K562 (cell line): ENCODE data around the gene SNX14. TPM values are rescaled to one million over a fixed set of nuclear protein-coding genes. Genes with fewer than 3 reads are reported as not detected.
A peak's percentile ranks its signal among the peaks of the same experiment; 100 is the strongest.

Experiments
- BCOR ChIP-seq: fragments of 450-650 bp; IDR thresholded peaks from 2 replicates; pipeline ENCODE4 v1.6.1; 2016
- CEBPG ChIP-seq, 3 experiments: fragments of 200-800 bp in 1 of 3; sonication (Bioruptor generic) in 1 of 3; sonication (generic) in 1 of 3; formaldehyde crosslinking in 1 of 3; IDR thresholded peaks in 2 of 3; conservative IDR thresholded peaks in 1 of 3; 2 replicates each; pipeline versions ENCODE4 v1.6.1 to v1.8.0; 2016 to 2022; ENCODE audit warnings: missing compliant biosample characterization in 2 of 3, missing genetic modification characterization in 2 of 3, mild to moderate bottlenecking in 1 of 3, missing genetic modification reagents in 1 of 3
- EP300 ChIP-seq: IDR thresholded peaks from 2 replicates; pipeline ENCODE4 v1.6.1; 2012; ENCODE audit warnings: low read length, improper control_type of control experiment
- GABPA ChIP-seq: fragments of 200-800 bp; sonication (Bioruptor generic); conservative IDR thresholded peaks from 2 replicates; pipeline ENCODE4 v1.6.1; 2016; ENCODE audit warnings: low read depth, missing genetic modification characterization, missing compliant biosample characterization
- HNRNPUL1 ChIP-seq: fragments of 200-400 bp; formaldehyde crosslinking; IDR thresholded peaks from 2 replicates; pipeline ENCODE4 v1.6.1; 2017; ENCODE audit warnings: low read length
- IFI16 ChIP-seq: fragments of 250-450 bp; sonication (Bioruptor Pico); IDR thresholded peaks from 2 replicates; pipeline ENCODE4 v2.1.2; 2022; ENCODE audit warnings: mild to moderate bottlenecking, inconsistent platforms
- POLR2AphosphoS2 ChIP-seq: IDR thresholded peaks from 2 replicates; pipeline ENCODE4 v1.6.1; 2012; ENCODE audit warnings: low read length, improper control_type of control experiment
- RBBP5 ChIP-seq: fragments of 200-600 bp; sonication (generic); IDR thresholded peaks from 2 replicates; pipeline ENCODE4 v1.6.1; 2012; ENCODE audit warnings: borderline replicate concordance, mild to moderate bottlenecking, low read length, control low read depth, inconsistent platforms; ENCODE audit not compliant: insufficient read depth, poor library complexity, severe bottlenecking
- RBM22 ChIP-seq: fragments of 200-400 bp; formaldehyde crosslinking; IDR thresholded peaks from 2 replicates; pipeline ENCODE4 v1.6.1; 2018; ENCODE audit warnings: low read length, low read depth; ENCODE audit not compliant: poor library complexity, severe bottlenecking
- SAFB ChIP-seq: fragments of 200-400 bp; formaldehyde crosslinking; IDR thresholded peaks from 2 replicates; pipeline ENCODE4 v1.6.1; 2017; ENCODE audit warnings: low read depth, low read length, borderline replicate concordance
- TAL1 ChIP-seq: fragments of 450-650 bp; IDR thresholded peaks from 2 replicates; pipeline ENCODE4 v1.6.1; 2016; ENCODE audit warnings: mild to moderate bottlenecking
- ZNF165 ChIP-seq: fragments of 250-450 bp; sonication (Bioruptor Pico); IDR thresholded peaks from 2 replicates; pipeline ENCODE4 v1.4.0; 2020; ENCODE audit warnings: borderline replicate concordance
- ZNF184 ChIP-seq: sonication (generic); formaldehyde crosslinking; IDR thresholded peaks from 2 replicates; pipeline ENCODE4 v1.5.0; 2020; ENCODE audit warnings: missing genetic modification reagents
- ZNF282 ChIP-seq: sonication (generic); formaldehyde crosslinking; IDR thresholded peaks from 2 replicates; pipeline ENCODE4 v1.8.1; 2023; ENCODE audit warnings: missing genetic modification reagents
- polyA plus RNA-seq, 8 experiments: library from polyadenylated mRNA; depleted of rRNA in 4 of 8; stranded (reverse) in 5 of 8; unstranded in 3 of 8; fragments of >200 nt; fragmentation: Nextera tagmentation in 2 of 8; fragmentation: Illumina TruSeq in 1 of 8; extraction: Ambion mirVana in 2 of 8; extraction: Trizol in 1 of 8; gene quantifications; 2 replicates each; pipeline versions ENCODE4 v1.2.1 to v1.2.3, GENCODE V29; 2011 to 2014; ENCODE audit warnings: inconsistent platforms in 1 of 8, missing spikeins in 1 of 8
- total RNA-seq, 7 experiments: library from RNA; depleted of rRNA in 6 of 7; stranded (reverse); fragments of >200 nt in 6 of 7; fragmentation: Illumina TruSeq in 2 of 7; extraction: Trizol in 2 of 7; gene quantifications; 2 replicates each; pipeline versions ENCODE4 v1.2.1 to v1.2.3, GENCODE V29; 2011 to 2021; ENCODE audit warnings: low replicate concordance in 1 of 7
- TF ChIP-seq, protein P1 (sequence below): IDR thresholded peaks from 2 replicates; pipeline ENCODE4 v1.6.1; 2011; ENCODE audit not compliant: insufficient read length; ENCODE audit errors: extremely low read depth
- TF ChIP-seq, protein P2 (sequence below): fragments of 450-650 bp; IDR thresholded peaks from 2 replicates; pipeline ENCODE4 v1.6.1; 2017; ENCODE audit warnings: antibody characterized with exemption
- TF ChIP-seq, protein P3 (sequence below), 2 experiments: fragments of 450-650 bp in 1 of 2; IDR thresholded peaks; 2 replicates each; pipeline ENCODE4 v1.6.1; 2011 to 2017; ENCODE audit warnings: low read depth in 2 of 2, antibody characterized with exemption in 1 of 2, borderline replicate concordance in 1 of 2, low read length in 1 of 2, mild to moderate bottlenecking in 1 of 2, mixed read lengths in 1 of 2; ENCODE audit not compliant: control insufficient read depth in 1 of 2
- TF ChIP-seq, protein P4 (sequence below): sonication (generic); formaldehyde crosslinking; IDR thresholded peaks from 2 replicates; pipeline ENCODE4 v1.8.0; 2022; ENCODE audit warnings: missing genetic modification reagents, mild to moderate bottlenecking, borderline replicate concordance

SNX14 gene
- total and polyA plus RNA-seq, 9 of the 15 experiments (the other 6 are each of a cell fraction or from before 2014, with no cell fraction given) = 46.5 to 140 (median 71.2) TPM

DNA sequence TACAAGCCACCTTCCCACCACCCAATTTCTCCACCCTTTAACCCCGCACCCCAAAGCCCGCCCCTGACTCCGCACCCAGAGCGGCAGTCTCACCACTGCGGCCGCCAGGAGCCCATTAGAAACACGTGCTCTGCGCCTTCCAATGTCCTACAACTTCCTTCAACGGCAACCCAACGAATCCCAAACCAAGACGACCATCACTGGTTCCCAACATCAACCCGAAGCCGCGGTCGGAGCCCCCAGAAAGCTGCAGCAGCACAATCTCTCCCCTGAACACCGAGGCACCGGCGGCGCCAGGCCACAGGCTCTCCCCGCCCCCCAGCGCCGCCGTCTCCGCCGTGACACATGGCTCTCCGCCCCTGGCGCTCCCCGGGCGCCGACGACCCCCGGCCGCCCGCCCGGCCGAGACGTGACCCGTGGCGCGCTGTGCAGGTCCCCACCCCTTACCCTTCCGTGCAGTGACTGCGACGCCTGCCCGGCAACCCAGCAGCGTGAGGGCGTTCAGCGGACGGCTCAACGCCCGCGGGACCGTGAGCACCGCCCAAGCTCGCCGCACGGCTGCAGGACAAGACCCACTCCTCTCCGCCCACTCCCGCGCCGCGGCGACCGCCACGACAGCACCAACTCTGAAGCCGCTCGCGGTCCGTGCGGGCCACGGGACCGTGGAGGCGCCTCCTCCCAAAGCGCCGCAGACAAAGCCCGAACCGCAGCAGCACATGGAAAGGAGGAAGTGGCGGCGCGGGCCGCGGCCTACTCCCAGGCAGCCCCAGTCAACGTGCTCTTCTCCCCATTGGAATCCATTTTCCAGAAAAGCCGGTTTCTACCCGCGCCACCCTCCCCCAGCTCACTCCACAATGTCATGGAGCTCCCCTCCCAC is 48.5 kb upstream of the SNX14 start (continued):
- TF ChIP-seq ZNF282 (CRISPR knock-in tag) (peak; percentile 21; the same call in 1 of the 2 replicates), BCOR (no peak), GABPA (tag) (no peak), RBBP5 (no peak), SAFB (peak; percentile 63; the same call in 1 of the 2 replicates), ZNF184 (CRISPR knock-in tag) (no peak), TAL1 (no peak), RBM22 (peak; percentile 92), CEBPG (CRISPR knock-in tag; IDR thresholded peaks at IDR 0.05) (no peak; the same call in 1 of the 2 replicates), CEBPG (tag; conservative IDR thresholded peaks at IDR 0.05 in 1 of 2, IDR thresholded peaks at IDR 0.05 in 1 of 2) (no peak), EP300 (no peak), HNRNPUL1 (no peak), POLR2AphosphoS2 (no peak), IFI16 (CRISPR knock-in tag) (no peak), ZNF165 (CRISPR knock-in tag) (no peak)
- TF ChIP-seq, protein P1, sequence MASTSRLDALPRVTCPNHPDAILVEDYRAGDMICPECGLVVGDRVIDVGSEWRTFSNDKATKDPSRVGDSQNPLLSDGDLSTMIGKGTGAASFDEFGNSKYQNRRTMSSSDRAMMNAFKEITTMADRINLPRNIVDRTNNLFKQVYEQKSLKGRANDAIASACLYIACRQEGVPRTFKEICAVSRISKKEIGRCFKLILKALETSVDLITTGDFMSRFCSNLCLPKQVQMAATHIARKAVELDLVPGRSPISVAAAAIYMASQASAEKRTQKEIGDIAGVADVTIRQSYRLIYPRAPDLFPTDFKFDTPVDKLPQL = no peak
- TF ChIP-seq, protein P2, sequence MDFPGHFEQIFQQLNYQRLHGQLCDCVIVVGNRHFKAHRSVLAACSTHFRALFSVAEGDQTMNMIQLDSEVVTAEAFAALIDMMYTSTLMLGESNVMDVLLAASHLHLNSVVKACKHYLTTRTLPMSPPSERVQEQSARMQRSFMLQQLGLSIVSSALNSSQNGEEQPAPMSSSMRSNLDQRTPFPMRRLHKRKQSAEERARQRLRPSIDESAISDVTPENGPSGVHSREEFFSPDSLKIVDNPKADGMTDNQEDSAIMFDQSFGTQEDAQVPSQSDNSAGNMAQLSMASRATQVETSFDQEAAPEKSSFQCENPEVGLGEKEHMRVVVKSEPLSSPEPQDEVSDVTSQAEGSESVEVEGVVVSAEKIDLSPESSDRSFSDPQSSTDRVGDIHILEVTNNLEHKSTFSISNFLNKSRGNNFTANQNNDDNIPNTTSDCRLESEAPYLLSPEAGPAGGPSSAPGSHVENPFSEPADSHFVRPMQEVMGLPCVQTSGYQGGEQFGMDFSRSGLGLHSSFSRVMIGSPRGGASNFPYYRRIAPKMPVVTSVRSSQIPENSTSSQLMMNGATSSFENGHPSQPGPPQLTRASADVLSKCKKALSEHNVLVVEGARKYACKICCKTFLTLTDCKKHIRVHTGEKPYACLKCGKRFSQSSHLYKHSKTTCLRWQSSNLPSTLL = no peak
- TF ChIP-seq, protein P3, sequence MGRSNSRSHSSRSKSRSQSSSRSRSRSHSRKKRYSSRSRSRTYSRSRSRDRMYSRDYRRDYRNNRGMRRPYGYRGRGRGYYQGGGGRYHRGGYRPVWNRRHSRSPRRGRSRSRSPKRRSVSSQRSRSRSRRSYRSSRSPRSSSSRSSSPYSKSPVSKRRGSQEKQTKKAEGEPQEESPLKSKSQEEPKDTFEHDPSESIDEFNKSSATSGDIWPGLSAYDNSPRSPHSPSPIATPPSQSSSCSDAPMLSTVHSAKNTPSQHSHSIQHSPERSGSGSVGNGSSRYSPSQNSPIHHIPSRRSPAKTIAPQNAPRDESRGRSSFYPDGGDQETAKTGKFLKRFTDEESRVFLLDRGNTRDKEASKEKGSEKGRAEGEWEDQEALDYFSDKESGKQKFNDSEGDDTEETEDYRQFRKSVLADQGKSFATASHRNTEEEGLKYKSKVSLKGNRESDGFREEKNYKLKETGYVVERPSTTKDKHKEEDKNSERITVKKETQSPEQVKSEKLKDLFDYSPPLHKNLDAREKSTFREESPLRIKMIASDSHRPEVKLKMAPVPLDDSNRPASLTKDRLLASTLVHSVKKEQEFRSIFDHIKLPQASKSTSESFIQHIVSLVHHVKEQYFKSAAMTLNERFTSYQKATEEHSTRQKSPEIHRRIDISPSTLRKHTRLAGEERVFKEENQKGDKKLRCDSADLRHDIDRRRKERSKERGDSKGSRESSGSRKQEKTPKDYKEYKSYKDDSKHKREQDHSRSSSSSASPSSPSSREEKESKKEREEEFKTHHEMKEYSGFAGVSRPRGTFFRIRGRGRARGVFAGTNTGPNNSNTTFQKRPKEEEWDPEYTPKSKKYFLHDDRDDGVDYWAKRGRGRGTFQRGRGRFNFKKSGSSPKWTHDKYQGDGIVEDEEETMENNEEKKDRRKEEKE (IDR thresholded peaks at IDR 0.05; ENCODE audit: borderline replicate concordance in 1 of 2, control insufficient read depth in 1 of 2, low read depth in 2 of 2, low read length in 1 of 2) = no peak
- TF ChIP-seq, protein P4, sequence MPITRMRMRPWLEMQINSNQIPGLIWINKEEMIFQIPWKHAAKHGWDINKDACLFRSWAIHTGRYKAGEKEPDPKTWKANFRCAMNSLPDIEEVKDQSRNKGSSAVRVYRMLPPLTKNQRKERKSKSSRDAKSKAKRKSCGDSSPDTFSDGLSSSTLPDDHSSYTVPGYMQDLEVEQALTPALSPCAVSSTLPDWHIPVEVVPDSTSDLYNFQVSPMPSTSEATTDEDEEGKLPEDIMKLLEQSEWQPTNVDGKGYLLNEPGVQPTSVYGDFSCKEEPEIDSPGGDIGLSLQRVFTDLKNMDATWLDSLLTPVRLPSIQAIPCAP = no peak
